ENCODE measurements around the gene TMEM54. TPM values are rescaled to one million over a fixed set of nuclear protein-coding genes. Genes with fewer than 3 reads are reported as not detected.

Gene TMEM54
- total and polyA plus RNA-seq, 10 of the 15 experiments (the other 5 are each of a cell fraction or from before 2014, with no cell fraction given) = 0.07 to 0.94 (median 0.56) TPM; not detected in 1

DNA sequence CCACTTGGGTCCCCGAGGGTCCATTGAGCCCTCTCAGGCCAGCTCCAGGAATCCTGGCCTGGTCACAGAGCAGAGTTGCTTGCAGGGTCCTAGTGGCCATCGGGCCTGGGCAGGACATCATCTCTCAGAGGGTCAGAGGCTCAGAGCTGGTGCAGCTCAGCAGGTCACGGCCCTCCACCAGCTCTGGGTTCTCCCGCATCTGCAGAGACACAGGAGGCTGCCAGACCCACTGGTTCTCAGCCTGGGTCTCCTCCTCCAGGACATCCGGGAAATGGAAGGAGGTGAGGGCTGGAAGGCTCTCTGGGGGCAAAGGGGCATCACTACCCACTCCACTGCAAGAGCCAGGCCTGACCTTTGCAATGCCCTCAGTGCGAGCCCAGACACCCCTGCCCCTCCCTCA is 6.5 kb downstream of the TMEM54 start (continued):
- TF ChIP-seq, protein P1, sequence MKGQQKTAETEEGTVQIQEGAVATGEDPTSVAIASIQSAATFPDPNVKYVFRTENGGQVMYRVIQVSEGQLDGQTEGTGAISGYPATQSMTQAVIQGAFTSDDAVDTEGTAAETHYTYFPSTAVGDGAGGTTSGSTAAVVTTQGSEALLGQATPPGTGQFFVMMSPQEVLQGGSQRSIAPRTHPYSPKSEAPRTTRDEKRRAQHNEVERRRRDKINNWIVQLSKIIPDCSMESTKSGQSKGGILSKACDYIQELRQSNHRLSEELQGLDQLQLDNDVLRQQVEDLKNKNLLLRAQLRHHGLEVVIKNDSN (IDR thresholded peaks at IDR 0.05; ENCODE audit: borderline replicate concordance, extremely low read length, insufficient read depth, low read depth, low read length) = no peak
- no peak for TF ChIP-seq IKZF1 (conservative IDR thresholded peaks at IDR 0.05)
- TF ChIP-seq ZNF24 (IDR thresholded peaks at IDR 0.05) = no peak
- TF ChIP-seq STAT1 (conservative IDR thresholded peaks at IDR 0.05) = no peak
- no peak for TF ChIP-seq RELA (IDR thresholded peaks at IDR 0.05; ENCODE audit: borderline replicate concordance, partially characterized antibody)
- no peak for TF ChIP-seq PAX5 (IDR thresholded peaks at IDR 0.05; ENCODE audit: borderline replicate concordance, low read depth, low read length)
- TF ChIP-seq, protein P2, sequence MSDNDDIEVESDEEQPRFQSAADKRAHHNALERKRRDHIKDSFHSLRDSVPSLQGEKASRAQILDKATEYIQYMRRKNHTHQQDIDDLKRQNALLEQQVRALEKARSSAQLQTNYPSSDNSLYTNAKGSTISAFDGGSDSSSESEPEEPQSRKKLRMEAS (IDR thresholded peaks at IDR 0.05; ENCODE audit: low read depth, low read length) = no peak
- TF ChIP-seq NBN (IDR thresholded peaks at IDR 0.05) = no peak
- TF ChIP-seq, protein P3, sequence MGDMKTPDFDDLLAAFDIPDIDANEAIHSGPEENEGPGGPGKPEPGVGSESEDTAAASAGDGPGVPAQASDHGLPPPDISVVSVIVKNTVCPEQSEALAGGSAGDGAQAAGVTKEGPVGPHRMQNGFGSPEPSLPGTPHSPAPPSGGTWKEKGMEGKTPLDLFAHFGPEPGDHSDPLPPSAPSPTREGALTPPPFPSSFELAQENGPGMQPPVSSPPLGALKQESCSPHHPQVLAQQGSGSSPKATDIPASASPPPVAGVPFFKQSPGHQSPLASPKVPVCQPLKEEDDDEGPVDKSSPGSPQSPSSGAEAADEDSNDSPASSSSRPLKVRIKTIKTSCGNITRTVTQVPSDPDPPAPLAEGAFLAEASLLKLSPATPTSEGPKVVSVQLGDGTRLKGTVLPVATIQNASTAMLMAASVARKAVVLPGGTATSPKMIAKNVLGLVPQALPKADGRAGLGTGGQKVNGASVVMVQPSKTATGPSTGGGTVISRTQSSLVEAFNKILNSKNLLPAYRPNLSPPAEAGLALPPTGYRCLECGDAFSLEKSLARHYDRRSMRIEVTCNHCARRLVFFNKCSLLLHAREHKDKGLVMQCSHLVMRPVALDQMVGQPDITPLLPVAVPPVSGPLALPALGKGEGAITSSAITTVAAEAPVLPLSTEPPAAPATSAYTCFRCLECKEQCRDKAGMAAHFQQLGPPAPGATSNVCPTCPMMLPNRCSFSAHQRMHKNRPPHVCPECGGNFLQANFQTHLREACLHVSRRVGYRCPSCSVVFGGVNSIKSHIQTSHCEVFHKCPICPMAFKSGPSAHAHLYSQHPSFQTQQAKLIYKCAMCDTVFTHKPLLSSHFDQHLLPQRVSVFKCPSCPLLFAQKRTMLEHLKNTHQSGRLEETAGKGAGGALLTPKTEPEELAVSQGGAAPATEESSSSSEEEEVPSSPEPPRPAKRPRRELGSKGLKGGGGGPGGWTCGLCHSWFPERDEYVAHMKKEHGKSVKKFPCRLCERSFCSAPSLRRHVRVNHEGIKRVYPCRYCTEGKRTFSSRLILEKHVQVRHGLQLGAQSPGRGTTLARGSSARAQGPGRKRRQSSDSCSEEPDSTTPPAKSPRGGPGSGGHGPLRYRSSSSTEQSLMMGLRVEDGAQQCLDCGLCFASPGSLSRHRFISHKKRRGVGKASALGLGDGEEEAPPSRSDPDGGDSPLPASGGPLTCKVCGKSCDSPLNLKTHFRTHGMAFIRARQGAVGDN (IDR thresholded peaks at IDR 0.05) = no peak

All from GM12878 (cell line).